PC-3 (cell line): ENCODE data around the gene ENPP3.

Experiments used
- EZH2 ChIP-seq: fragments of 300-600 bp; sonication (generic); IDR thresholded peaks from one replicate; pipeline ENCODE4 v1.6.1; 2017; ENCODE audit warnings: antibody characterized with exemption, mild to moderate bottlenecking, low read length; ENCODE audit not compliant: unreplicated experiment
- EZH2phosphoT487 ChIP-seq: fragments of 300-600 bp; sonication (generic); IDR thresholded peaks from 2 replicates; pipeline ENCODE4 v1.6.1; 2018; ENCODE audit warnings: mild to moderate bottlenecking, antibody characterized with exemption, low read length, borderline replicate concordance
- TF ChIP-seq, protein P1 (sequence below): fragments of 300-600 bp; sonication (generic); conservative IDR thresholded peaks from 2 replicates; pipeline ENCODE4 v1.5.1; 2017; ENCODE audit warnings: antibody characterized with exemption, low read depth, mild to moderate bottlenecking, low read length

- TF ChIP-seq, protein P1, sequence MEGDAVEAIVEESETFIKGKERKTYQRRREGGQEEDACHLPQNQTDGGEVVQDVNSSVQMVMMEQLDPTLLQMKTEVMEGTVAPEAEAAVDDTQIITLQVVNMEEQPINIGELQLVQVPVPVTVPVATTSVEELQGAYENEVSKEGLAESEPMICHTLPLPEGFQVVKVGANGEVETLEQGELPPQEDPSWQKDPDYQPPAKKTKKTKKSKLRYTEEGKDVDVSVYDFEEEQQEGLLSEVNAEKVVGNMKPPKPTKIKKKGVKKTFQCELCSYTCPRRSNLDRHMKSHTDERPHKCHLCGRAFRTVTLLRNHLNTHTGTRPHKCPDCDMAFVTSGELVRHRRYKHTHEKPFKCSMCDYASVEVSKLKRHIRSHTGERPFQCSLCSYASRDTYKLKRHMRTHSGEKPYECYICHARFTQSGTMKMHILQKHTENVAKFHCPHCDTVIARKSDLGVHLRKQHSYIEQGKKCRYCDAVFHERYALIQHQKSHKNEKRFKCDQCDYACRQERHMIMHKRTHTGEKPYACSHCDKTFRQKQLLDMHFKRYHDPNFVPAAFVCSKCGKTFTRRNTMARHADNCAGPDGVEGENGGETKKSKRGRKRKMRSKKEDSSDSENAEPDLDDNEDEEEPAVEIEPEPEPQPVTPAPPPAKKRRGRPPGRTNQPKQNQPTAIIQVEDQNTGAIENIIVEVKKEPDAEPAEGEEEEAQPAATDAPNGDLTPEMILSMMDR: no peak
- no peak for TF ChIP-seq EZH2
- TF ChIP-seq EZH2phosphoT487: no peak
These were observed 125.9 kb downstream of the ENPP3 start for GRCh38 chr6:131762984-131763383.
